HCT116 (cell line): ENCODE data around the gene EDN1. TPM values are rescaled to one million over a fixed set of nuclear protein-coding genes. Genes with fewer than 3 reads are reported as not detected.

Source experiments
- ATAC-seq: fragments of 200-7000 bp; cut with Tn5 transposase; 2 replicates; pipeline ENCODE4 v1.9.1; 2020; ENCODE audit warnings: mild to moderate bottlenecking, moderate library complexity
- BruUV-seq: library from RNA; stranded (reverse); fragments of 400-500 nt; replicated peaks from 2 replicates; lab custom pipeline; 2021; lab: Mats Ljungman, UMichigan
- CTCF ChIA-PET: fragments of 300-600 bp; sonication (Branson Sonifier 250); formaldehyde crosslinking; loops from one replicate; lab custom pipeline; 2021; ENCODE audit warnings: antibody characterized with exemption; lab: Charles Lee
- POLR2A ChIA-PET: fragments of 300-600, 350-600 bp; sonication (Branson Sonifier 250); formaldehyde crosslinking; loops from one replicate; lab custom pipeline; 2021; ENCODE audit warnings: antibody characterized with exemption; lab: Charles Lee
- RAD21 ChIA-PET, 2 experiments: fragments of 300-600 bp; sonication (Branson Sonifier 250); formaldehyde crosslinking; loops; one replicate each; lab custom pipeline; 2023; ENCODE audit warnings: low total read pairs in 2 of 2; ENCODE audit not compliant: uncharacterized antibody in 2 of 2, unreplicated experiment in 2 of 2, low non-redundant PET in 1 of 2; lab: Charles Lee
- DNase-seq: peaks from one replicate; pipeline ENCODE4 v3.0.0-alpha.2; 2010; ENCODE audit warnings: low read depth, low spot score
- H2AFZ ChIP-seq: fragments of 200-600 bp; shearing (Covaris generic), sonication (generic); 2 replicates; pipeline ENCODE4 v1.6.1; 2017; ENCODE audit warnings: low read depth, mixed run types, mixed read lengths, antibody characterized with exemption, low read length; ENCODE audit not compliant: poor library complexity, severe bottlenecking
- H3K27ac ChIP-seq: 2 replicates; pipeline ENCODE4 v1.5.1; 2012; ENCODE audit warnings: low read depth, low read length
- H3K27me3 ChIP-seq: fragments of 200-600 bp; sonication (generic); 2 replicates; pipeline ENCODE4 v1.6.1; 2016; ENCODE audit warnings: mixed run types, low read length, mixed read lengths; ENCODE audit not compliant: insufficient read depth
- H3K36me3 ChIP-seq, 2 experiments: fragments of 200-500 bp in 1 of 2; fragments of 200-600 bp in 1 of 2; sonication (Bioruptor generic) in 1 of 2; sonication (generic) in 1 of 2; 2 replicates each; pipeline versions ENCODE4 v1.5.1 to v1.6.1; 2014 to 2016; ENCODE audit warnings: low read length in 2 of 2, inconsistent platforms in 1 of 2, mixed read lengths in 1 of 2, mixed run types in 1 of 2; ENCODE audit not compliant: insufficient read depth in 2 of 2, control insufficient read depth in 1 of 2
- H3K4me1 ChIP-seq, 2 experiments: fragments of 200-600 bp in 1 of 2; sonication (generic) in 1 of 2; 2 replicates each; pipeline versions ENCODE4 v1.5.1 to v1.6.1; 2012 to 2017; ENCODE audit warnings: low read length in 2 of 2, inconsistent platforms in 1 of 2, mild to moderate bottlenecking in 1 of 2, mixed read lengths in 1 of 2, mixed run types in 1 of 2, moderate library complexity in 1 of 2; ENCODE audit not compliant: insufficient read depth in 2 of 2, control insufficient read depth in 1 of 2
- H3K4me2 ChIP-seq: fragments of 200-600 bp; sonication (generic); 2 replicates; pipeline ENCODE4 v1.6.1; 2017; ENCODE audit warnings: mixed run types, low read length, mixed read lengths
- H3K4me3 ChIP-seq, 2 experiments: fragments of 200-600 bp in 1 of 2; sonication (generic) in 1 of 2; replicated peaks in 1 of 2; 2 replicates each; pipeline ENCODE4 v1.5.1; 2011 to 2016; ENCODE audit warnings: low read length in 2 of 2, control low read depth in 1 of 2, low read depth in 1 of 2, mild to moderate bottlenecking in 1 of 2, mixed read lengths in 1 of 2, mixed run types in 1 of 2
- H3K79me2 ChIP-seq: fragments of 200-600 bp; sonication (generic); 2 replicates; pipeline ENCODE4 v1.6.1; 2017; ENCODE audit warnings: mild to moderate bottlenecking, mixed run types, low read length, moderate library complexity, mixed read lengths; ENCODE audit not compliant: insufficient read depth
- H3K9ac ChIP-seq: fragments of 200-600 bp; sonication (generic); 2 replicates; pipeline ENCODE4 v1.6.1; 2016; ENCODE audit warnings: low read length, mixed read lengths
- H3K9me2 ChIP-seq: fragments of 200-600 bp; sonication (generic), shearing (Covaris generic); 2 replicates; pipeline ENCODE4 v1.6.1; 2017; ENCODE audit warnings: mixed run types, mild to moderate bottlenecking, moderate library complexity; ENCODE audit not compliant: insufficient read depth
- H3K9me3 ChIP-seq, 2 experiments: fragments of 200-500 bp in 1 of 2; fragments of 200-600 bp in 1 of 2; sonication (Bioruptor generic) in 1 of 2; sonication (generic) in 1 of 2; 2 replicates each; pipeline ENCODE4 v1.6.1; 2014 to 2017; ENCODE audit warnings: low read length in 2 of 2, mixed read lengths in 2 of 2, inconsistent platforms in 1 of 2, low read depth in 1 of 2, mild to moderate bottlenecking in 1 of 2, mixed run types in 1 of 2, moderate library complexity in 1 of 2; ENCODE audit not compliant: control insufficient read depth in 1 of 2, insufficient read depth in 1 of 2
- H4K20me1 ChIP-seq: fragments of 200-600 bp; sonication (generic), shearing (Covaris generic); 2 replicates; pipeline ENCODE4 v1.6.1; 2017; ENCODE audit warnings: mixed run types, mild to moderate bottlenecking, moderate library complexity; ENCODE audit not compliant: insufficient read depth
- ATF3 ChIP-seq: IDR thresholded peaks from 2 replicates; pipeline ENCODE4 v1.6.1; 2012
- CBX3 ChIP-seq: IDR thresholded peaks from 2 replicates; pipeline ENCODE4 v1.6.1; 2012; ENCODE audit warnings: low read depth
- CEBPB ChIP-seq: IDR thresholded peaks from 2 replicates; pipeline ENCODE4 v1.6.1; 2012; ENCODE audit warnings: low read depth
- CTCF ChIP-seq, 3 experiments: fragments of 200-600 bp in 1 of 3; sonication (generic) in 1 of 3; IDR thresholded peaks in 2 of 3; conservative IDR thresholded peaks in 1 of 3; 2 replicates each; pipeline ENCODE4 v1.5.1; 2012 to 2017; ENCODE audit warnings: low read depth in 2 of 3, low read length in 2 of 3, antibody characterized with exemption in 1 of 3, borderline replicate concordance in 1 of 3, control low read depth in 1 of 3, mild to moderate bottlenecking in 1 of 3, mixed read lengths in 1 of 3, mixed run types in 1 of 3, moderate library complexity in 1 of 3; ENCODE audit not compliant: insufficient read depth in 1 of 3
- EGR1 ChIP-seq: IDR thresholded peaks from 2 replicates; pipeline ENCODE4 v1.6.1; 2012; ENCODE audit warnings: low read depth
- ELF1 ChIP-seq: IDR thresholded peaks from 2 replicates; pipeline ENCODE4 v1.6.1; 2012; ENCODE audit warnings: low read depth, borderline replicate concordance
- EZH2phosphoT487 ChIP-seq: fragments of 200-600 bp; IDR thresholded peaks from 2 replicates; pipeline ENCODE4 v1.6.1; 2018; ENCODE audit warnings: antibody characterized with exemption, borderline replicate concordance
- JUND ChIP-seq: IDR thresholded peaks from 2 replicates; pipeline ENCODE4 v1.6.1; 2012
- MAX ChIP-seq: IDR thresholded peaks from 2 replicates; pipeline ENCODE4 v1.6.1; 2012
- POLR2A ChIP-seq: IDR thresholded peaks from 2 replicates; pipeline ENCODE4 v1.7.0; 2011; ENCODE audit warnings: borderline replicate concordance; ENCODE audit not compliant: insufficient read depth, insufficient read length; ENCODE audit errors: extremely low read depth
- POLR2AphosphoS5 ChIP-seq: IDR thresholded peaks from 2 replicates; pipeline ENCODE4 v1.6.1; 2011; ENCODE audit warnings: mild to moderate bottlenecking, low read depth, low read length, moderate library complexity
- RAD21 ChIP-seq: IDR thresholded peaks from 2 replicates; pipeline ENCODE4 v1.6.1; 2012; ENCODE audit warnings: low read depth, mild to moderate bottlenecking
- REST ChIP-seq: IDR thresholded peaks from 2 replicates; pipeline ENCODE4 v1.6.1; 2012; ENCODE audit warnings: low read depth
- SIN3A ChIP-seq: IDR thresholded peaks from 2 replicates; pipeline ENCODE4 v1.6.1; 2012; ENCODE audit warnings: low read depth
- TCF7L2 ChIP-seq: IDR thresholded peaks from 2 replicates; pipeline ENCODE4 v1.7.0; 2011; ENCODE audit warnings: borderline replicate concordance, inconsistent platforms; ENCODE audit not compliant: insufficient read depth, insufficient read length; ENCODE audit errors: extremely low read depth
- YY1 ChIP-seq: IDR thresholded peaks from 2 replicates; pipeline ENCODE4 v1.6.1; 2011; ENCODE audit warnings: low read length, low read depth, moderate library complexity, mild to moderate bottlenecking; ENCODE audit not compliant: insufficient replicate concordance; ENCODE audit errors: extremely low read depth
- ZBTB33 ChIP-seq: IDR thresholded peaks from 2 replicates; pipeline ENCODE4 v1.6.1; 2011; ENCODE audit warnings: mild to moderate bottlenecking, low read length, moderate library complexity; ENCODE audit not compliant: insufficient replicate concordance; ENCODE audit errors: extremely low read depth
- ZNF274 ChIP-seq: fragments of 200-500 bp; sonication (Bioruptor generic); IDR thresholded peaks from 2 replicates; pipeline ENCODE4 v1.6.1; 2014; ENCODE audit warnings: mild to moderate bottlenecking, low read depth, low read length, inconsistent platforms
- intact Hi-C: fragments of 100-400 bp; cut with micrococcal nuclease; formaldehyde crosslinking; loops from 2 replicates; pipeline ENCODE4 v1.10.0; 2022
- total RNA-seq: library from RNA; stranded (reverse); gene quantifications from one replicate; pipeline ENCODE4 v1.2.1, GENCODE V29; 2021; ENCODE audit not compliant: unreplicated experiment

Gene EDN1
- total RNA-seq, 1 experiment from 2014 or later = 0.22 TPM

GRCh38 chr6:12291071-12291838 is 1.1 kb downstream of the EDN1 start:
- H3K9ac ChIP-seq = no peak overlapping the region
- RAD21 ChIA-PET = interaction anchor here in 1 of 2 experiments (0.7 kb wide), 1 partner anchor 57 kb away, joined by 5 read pairs; no protein-coding TSS in a partner anchor
- H3K36me3 ChIP-seq = no peaks in the 10 kb centered on the region
- peaks cover 7 to 44% of the 10 kb centered on the region in 2 experiments for H3K4me1 ChIP-seq
- peak overlapping the region in 1 of 2 experiments; percentile 52; a peak in 1 of 4 replicates for H3K4me3 ChIP-seq
- intact Hi-C loops = loop anchor here (5.0 kb wide), 2 partner anchors 191 to 211 kb away; no protein-coding TSS in a partner anchor
- H3K79me2 ChIP-seq = no peaks in the 10 kb centered on the region
- H3K9me3 ChIP-seq = no peaks in the 10 kb centered on the region
- no peak overlapping the region for H3K27ac ChIP-seq
- TF ChIP-seq RAD21 (no peak), CTCF (IDR thresholded peaks at IDR 0.05 in 2 of 3, conservative IDR thresholded peaks at IDR 0.05 in 1 of 3; ENCODE audit: borderline replicate concordance in 1 of 3, insufficient read depth in 1 of 3, low read depth in 2 of 3, low read length in 2 of 3) (no peak), YY1 (no peak), MAX (no peak), TCF7L2 (no peak), EZH2phosphoT487 (no peak), POLR2A (no peak), SIN3A (no peak), EGR1 (no peak), REST (no peak), JUND (no peak), ELF1 (no peak), ZBTB33 (no peak), POLR2AphosphoS5 (no peak), ATF3 (no peak), CEBPB (no peak), CBX3 (no peak), ZNF274 (no peak)
- TF ChIP-seq, all 23 proteins: peak for 0
- CTCF ChIA-PET = interaction anchor here (0.6 to 3.8 kb wide), 10 partner anchors 10 to 708 kb away, joined by 3 to 31 read pairs (median 8); no protein-coding TSS in a partner anchor
- no peaks in the 10 kb centered on the region for H4K20me1 ChIP-seq
- no peaks in the 10 kb centered on the region for H3K9me2 ChIP-seq
- ATAC-seq = no peak
- no TSS peak for BruUV-seq
- peak overlapping the region; percentile 69 for H3K4me2 ChIP-seq
- no peak overlapping the region for H2AFZ ChIP-seq
- no peaks in the 10 kb centered on the region for H3K27me3 ChIP-seq
- POLR2A ChIA-PET = no interaction called here
- no peak for DNase-seq
